ENCODE results near the gene POLRMT. TPM values are rescaled to one million over a fixed set of nuclear protein-coding genes. Genes with fewer than 3 reads are reported as not detected.
A peak's percentile ranks its signal among the peaks of the same experiment; 100 is the strongest.

POLRMT gene
- 100 to 1,000 TPM in 1 of 2 donors, 10 to 100 TPM in 1; 34.7 to 106 TPM for total RNA-seq

DNA sequence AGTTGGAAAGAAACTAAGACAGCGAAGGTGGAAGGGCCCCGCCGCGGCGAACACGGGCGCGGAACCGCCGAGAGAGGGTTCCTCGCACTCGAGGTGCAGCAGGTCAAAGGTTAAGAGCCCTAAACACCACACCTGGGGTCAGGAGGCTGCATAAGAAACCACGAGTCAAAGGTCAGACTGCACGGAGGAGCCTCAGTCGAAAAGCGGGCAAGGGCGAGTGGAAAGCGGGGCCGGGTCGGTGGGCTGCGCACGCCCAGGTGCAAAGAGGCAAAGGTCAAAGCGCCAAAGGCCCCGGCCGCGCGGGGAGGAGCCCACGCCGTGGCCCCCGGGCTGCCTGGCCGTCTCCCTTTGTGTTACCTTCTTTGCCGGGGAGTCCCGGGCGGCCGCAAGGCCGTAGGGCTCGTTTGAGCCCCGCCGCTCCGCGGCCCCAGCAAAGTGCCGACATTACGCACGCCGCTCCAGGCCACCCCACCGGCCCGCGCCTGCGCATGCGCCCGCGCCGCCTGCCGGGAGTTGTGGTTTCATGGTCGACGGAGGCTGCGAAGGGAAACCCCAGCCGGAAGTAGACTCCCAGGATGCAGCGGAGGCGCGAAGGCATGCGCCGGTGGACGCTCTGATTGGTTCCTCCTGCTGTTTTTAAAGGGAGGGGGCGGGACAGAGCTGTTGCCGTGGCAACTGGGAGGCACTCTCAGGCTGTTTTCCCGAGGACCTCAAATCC, at the start of gene POLRMT:
POLRMT (minus strand) TSS at position 470 of the 718 bp plus-strand sequence; CDS start at position 445, 25 bp downstream.
- intact Hi-C loops (cut with DNase I): no loop called here
- Histone ChIP-seq H3K9me3 (no peaks in the 10 kb centered on the region), H3K36me3 (no peaks in the 10 kb centered on the region), H3K4me1 (replicated peaks) (no peaks in the 10 kb centered on the region), H3K27ac (peak within 1 kb of the TSS; percentile 0 to 54), H3K27me3 (replicated peaks; ENCODE audit: insufficient read depth) (no peaks in the 10 kb centered on the region), H3K4me3 (peak within 1 kb of the TSS; percentile 59 to 89)
- under 1% methylated on average over 61 of the region's 67 CpGs for WGBS
- DNase-seq (ENCODE audit: low spot score): peak; percentile 97
- peak; percentile 96 for TF ChIP-seq POLR2AphosphoS5 (IDR thresholded peaks at IDR 0.05)
- TF ChIP-seq POLR2A (IDR thresholded peaks at IDR 0.05): peak; percentile 19
- TF ChIP-seq, protein P1, sequence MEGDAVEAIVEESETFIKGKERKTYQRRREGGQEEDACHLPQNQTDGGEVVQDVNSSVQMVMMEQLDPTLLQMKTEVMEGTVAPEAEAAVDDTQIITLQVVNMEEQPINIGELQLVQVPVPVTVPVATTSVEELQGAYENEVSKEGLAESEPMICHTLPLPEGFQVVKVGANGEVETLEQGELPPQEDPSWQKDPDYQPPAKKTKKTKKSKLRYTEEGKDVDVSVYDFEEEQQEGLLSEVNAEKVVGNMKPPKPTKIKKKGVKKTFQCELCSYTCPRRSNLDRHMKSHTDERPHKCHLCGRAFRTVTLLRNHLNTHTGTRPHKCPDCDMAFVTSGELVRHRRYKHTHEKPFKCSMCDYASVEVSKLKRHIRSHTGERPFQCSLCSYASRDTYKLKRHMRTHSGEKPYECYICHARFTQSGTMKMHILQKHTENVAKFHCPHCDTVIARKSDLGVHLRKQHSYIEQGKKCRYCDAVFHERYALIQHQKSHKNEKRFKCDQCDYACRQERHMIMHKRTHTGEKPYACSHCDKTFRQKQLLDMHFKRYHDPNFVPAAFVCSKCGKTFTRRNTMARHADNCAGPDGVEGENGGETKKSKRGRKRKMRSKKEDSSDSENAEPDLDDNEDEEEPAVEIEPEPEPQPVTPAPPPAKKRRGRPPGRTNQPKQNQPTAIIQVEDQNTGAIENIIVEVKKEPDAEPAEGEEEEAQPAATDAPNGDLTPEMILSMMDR (IDR thresholded peaks at IDR 0.05): peak in 3 of 4 experiments; percentile 26 to 72 (median 26)

DNA sequence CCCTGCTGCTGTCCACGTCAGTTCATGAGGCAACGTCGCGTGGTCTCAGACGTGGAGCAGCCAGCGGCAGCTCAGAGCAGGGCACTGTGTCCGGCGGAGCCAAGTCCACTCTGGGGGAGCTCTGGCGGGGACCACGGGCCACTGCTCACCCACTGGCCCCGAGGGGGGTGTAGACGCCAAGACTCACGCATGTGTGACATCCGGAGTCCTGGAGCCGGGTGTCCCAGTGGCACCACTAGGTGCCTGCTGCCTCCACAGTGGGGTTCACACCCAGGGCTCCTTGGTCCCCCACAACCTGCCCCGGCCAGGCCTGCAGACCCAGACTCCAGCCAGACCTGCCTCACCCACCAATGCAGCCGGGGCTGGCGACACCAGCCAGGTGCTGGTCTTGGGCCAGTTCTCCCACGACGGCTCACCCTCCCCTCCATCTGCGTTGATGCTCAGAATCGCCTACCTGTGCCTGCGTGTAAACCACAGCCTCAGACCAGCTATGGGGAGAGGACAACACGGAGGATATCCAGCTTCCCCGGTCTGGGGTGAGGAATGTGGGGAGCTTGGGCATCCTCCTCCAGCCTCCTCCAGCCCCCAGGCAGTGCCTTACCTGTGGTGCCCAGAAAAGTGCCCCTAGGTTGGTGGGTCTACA, 49.5 kb upstream of the POLRMT start:
- H3K27me3 ChIP-seq (replicated peaks; ENCODE audit: insufficient read depth): no peaks in the 10 kb centered on the region
- H3K4me3 ChIP-seq: no peak overlapping the region
- no peak for DNase-seq (ENCODE audit: low spot score)
- H3K9me3 ChIP-seq: no peaks in the 10 kb centered on the region
- H3K27ac ChIP-seq: no peak overlapping the region
- WGBS: 71% methylated on average over 22 of the region's 25 CpGs
- no peaks in the 10 kb centered on the region for H3K36me3 ChIP-seq
- intact Hi-C loops (cut with DNase I): no loop called here
- H3K4me1 ChIP-seq (replicated peaks): peaks cover 9% of the 10 kb centered on the region
- TF ChIP-seq, protein P1 (IDR thresholded peaks at IDR 0.05): no peak
- no peak for TF ChIP-seq POLR2A (IDR thresholded peaks at IDR 0.05)
- TF ChIP-seq POLR2AphosphoS5 (IDR thresholded peaks at IDR 0.05): no peak

DNA sequence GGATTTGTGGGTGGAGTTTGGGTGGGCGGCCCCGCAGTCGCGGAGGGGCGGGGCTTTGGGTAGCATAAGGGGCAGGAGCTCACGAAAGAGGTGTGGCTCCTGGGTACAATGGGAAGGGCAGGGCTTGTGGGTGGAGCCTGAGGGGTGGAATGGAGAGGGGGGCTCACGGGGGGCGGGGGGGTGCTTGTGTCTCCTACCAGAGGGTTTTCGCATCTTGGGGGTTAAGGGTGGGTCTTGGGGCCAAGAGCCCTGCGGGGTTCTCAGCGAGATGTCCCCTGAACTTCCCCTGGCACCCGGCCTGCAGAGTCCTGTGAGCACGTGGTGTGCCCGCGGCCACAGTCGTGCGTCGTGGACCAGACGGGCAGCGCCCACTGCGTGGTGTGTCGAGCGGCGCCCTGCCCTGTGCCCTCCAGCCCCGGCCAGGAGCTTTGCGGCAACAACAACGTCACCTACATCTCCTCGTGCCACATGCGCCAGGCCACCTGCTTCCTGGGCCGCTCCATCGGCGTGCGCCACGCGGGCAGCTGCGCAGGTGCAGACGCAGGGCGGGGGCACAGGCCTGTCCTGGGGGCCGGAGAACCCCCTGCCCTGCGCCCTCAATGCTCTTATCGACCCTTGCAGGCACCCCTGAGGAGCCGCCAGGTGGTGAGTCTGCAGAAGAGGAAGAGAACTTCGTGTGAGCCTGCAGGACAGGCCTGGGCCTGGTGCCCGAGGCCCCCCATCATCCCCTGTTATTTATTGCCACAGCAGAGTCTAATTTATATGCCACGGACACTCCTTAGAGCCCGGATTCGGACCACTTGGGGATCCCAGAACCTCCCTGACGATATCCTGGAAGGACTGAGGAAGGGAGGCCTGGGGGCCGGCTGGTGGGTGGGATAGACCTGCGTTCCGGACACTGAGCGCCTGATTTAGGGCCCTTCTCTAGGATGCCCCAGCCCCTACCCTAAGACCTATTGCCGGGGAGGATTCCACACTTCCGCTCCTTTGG, 48.0 kb upstream of the POLRMT start:
- intact Hi-C loops (cut with DNase I): no loop called here
- peaks cover 11% of the 10 kb centered on the region for H3K4me1 ChIP-seq (replicated peaks)
- 66% methylated on average over 54 of the region's 54 CpGs for WGBS
- H3K4me3 ChIP-seq: peak overlapping the region; percentile 96
- no peaks in the 10 kb centered on the region for H3K36me3 ChIP-seq
- H3K9me3 ChIP-seq: no peaks in the 10 kb centered on the region
- TF ChIP-seq, protein P1 (IDR thresholded peaks at IDR 0.05): no peak
- DNase-seq (ENCODE audit: low spot score): peak; percentile 91
- H3K27ac ChIP-seq: peak overlapping the region; percentile 67 to 98
- no peaks in the 10 kb centered on the region for H3K27me3 ChIP-seq (replicated peaks; ENCODE audit: insufficient read depth)

DNA sequence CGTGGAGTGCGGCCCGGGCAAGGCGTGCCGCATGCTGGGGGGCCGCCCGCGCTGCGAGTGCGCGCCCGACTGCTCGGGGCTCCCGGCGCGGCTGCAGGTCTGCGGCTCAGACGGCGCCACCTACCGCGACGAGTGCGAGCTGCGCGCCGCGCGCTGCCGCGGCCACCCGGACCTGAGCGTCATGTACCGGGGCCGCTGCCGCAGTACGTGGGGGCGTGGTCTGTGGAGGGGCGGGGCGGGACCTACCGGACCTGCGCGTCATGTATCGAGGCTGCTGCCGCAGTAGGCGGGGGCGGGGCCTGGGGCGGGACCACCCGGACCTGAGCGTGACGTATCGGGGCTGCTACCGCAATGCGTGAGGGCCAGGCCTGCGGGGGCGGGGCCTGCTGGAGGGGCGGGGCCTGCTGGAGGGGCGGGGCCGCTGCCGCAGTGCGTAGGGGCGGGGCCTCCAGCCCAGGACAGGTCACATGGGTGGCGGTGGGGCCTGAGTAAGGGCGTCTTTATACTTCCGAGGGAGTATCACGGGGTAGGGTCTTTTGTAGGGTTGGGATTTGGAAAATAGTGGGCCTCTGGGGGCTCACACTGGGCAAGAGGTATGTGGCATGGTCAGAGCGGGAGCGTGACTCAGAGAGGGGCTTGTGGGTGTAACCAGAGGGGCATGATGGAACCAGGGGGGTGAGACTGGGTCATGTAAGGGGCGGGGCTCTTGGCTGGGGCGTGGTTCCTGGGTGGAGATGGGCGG, 47.1 kb upstream of the POLRMT start:
- intact Hi-C loops (cut with DNase I): no loop called here
- Histone ChIP-seq H3K4me3 (peak overlapping the region; percentile 96), H3K36me3 (no peaks in the 10 kb centered on the region), H3K4me1 (replicated peaks) (peaks cover 11% of the 10 kb centered on the region), H3K9me3 (no peaks in the 10 kb centered on the region), H3K27ac (peak overlapping the region; percentile 90 to 98), H3K27me3 (replicated peaks; ENCODE audit: insufficient read depth) (no peaks in the 10 kb centered on the region)
- peak; percentile 100 for DNase-seq (ENCODE audit: low spot score)
- WGBS: 2% methylated on average over 43 of the region's 70 CpGs
- TF ChIP-seq POLR2AphosphoS5 (IDR thresholded peaks at IDR 0.05): peak; percentile 77
- peak; percentile 93 for TF ChIP-seq POLR2A (IDR thresholded peaks at IDR 0.05)
- TF ChIP-seq, protein P1 (IDR thresholded peaks at IDR 0.05): peak; percentile 31 to 86 (median 56)

Data from prostate gland (tissue), 2 donors.